SK-N-SH treated with all-trans-retinoic acid at 6 μM for 48 hours (cell line): Measurements from ENCODE around the gene MKRN1.

Experiments
- ATAC-seq: fragments of 200-7000 bp; cut with Tn5 transposase; 3 replicates; pipeline ENCODE4 v1.9.1; 2020; ENCODE audit warnings: mild to moderate bottlenecking, moderate library complexity
- ARNTL ChIP-seq: fragments of 450-650 bp; formaldehyde crosslinking; IDR thresholded peaks from 2 replicates; pipeline ENCODE4 v1.5.0; 2020; ENCODE audit warnings: low read depth, mild to moderate bottlenecking, moderate library complexity, borderline replicate concordance
- BACH2 ChIP-seq: fragments of 250-450 bp; sonication (Bioruptor Pico); IDR thresholded peaks from 2 replicates; pipeline ENCODE4 v1.9.0; 2021; ENCODE audit warnings: mild to moderate bottlenecking, borderline replicate concordance
- CSDC2 ChIP-seq: fragments of 250-450 bp; sonication (Bioruptor Pico); IDR thresholded peaks from 2 replicates; pipeline ENCODE4 v1.5.0; 2020; ENCODE audit warnings: mild to moderate bottlenecking, moderate library complexity
- ESRRG ChIP-seq: fragments of 250-450 bp; sonication (Bioruptor Pico); IDR thresholded peaks from 2 replicates; pipeline ENCODE4 v1.6.1; 2021; ENCODE audit warnings: mild to moderate bottlenecking
- GLIS3 ChIP-seq: fragments of 250-450 bp; sonication (Bioruptor Pico); IDR thresholded peaks from 2 replicates; pipeline ENCODE4 v1.5.0; 2020; ENCODE audit warnings: mild to moderate bottlenecking, moderate library complexity
- ISL1 ChIP-seq: fragments of 250-450 bp; sonication (Bioruptor Pico); IDR thresholded peaks from 2 replicates; pipeline ENCODE4 v2.1.2; 2022; ENCODE audit warnings: mild to moderate bottlenecking, moderate library complexity
- OSR1 ChIP-seq: fragments of 250-450 bp; sonication (Bioruptor Pico); IDR thresholded peaks from 2 replicates; pipeline ENCODE4 v1.8.0; 2022; ENCODE audit warnings: moderate library complexity, mild to moderate bottlenecking, inconsistent platforms
- PPARA ChIP-seq: fragments of 250-450 bp; sonication (Bioruptor Pico); IDR thresholded peaks from 2 replicates; pipeline ENCODE4 v1.5.0; 2020; ENCODE audit warnings: mild to moderate bottlenecking, borderline replicate concordance
- RARB ChIP-seq: fragments of 250-450 bp; sonication (Bioruptor Pico); IDR thresholded peaks from 2 replicates; pipeline ENCODE4 v1.8.0; 2021; ENCODE audit warnings: mild to moderate bottlenecking, moderate library complexity
- SNAI2 ChIP-seq: fragments of 250-450 bp; sonication (Bioruptor Pico); IDR thresholded peaks from 2 replicates; pipeline ENCODE4 v1.5.0; 2020; ENCODE audit warnings: mild to moderate bottlenecking, moderate library complexity
- TOX ChIP-seq: fragments of 250-450 bp; sonication (Bioruptor Pico); IDR thresholded peaks from 2 replicates; pipeline ENCODE4 v1.8.0; 2021; ENCODE audit warnings: mild to moderate bottlenecking, moderate library complexity, borderline replicate concordance
- ZC3H10 ChIP-seq: fragments of 250-450 bp; sonication (Bioruptor Pico); IDR thresholded peaks from 2 replicates; pipeline ENCODE4 v1.5.1; 2021; ENCODE audit warnings: mild to moderate bottlenecking, moderate library complexity
- ZFP3 ChIP-seq: fragments of 250-450 bp; sonication (Bioruptor Pico); IDR thresholded peaks from 2 replicates; pipeline ENCODE4 v1.5.0; 2020; ENCODE audit warnings: mild to moderate bottlenecking, moderate library complexity
- ZNF565 ChIP-seq: fragments of 450-650 bp; formaldehyde crosslinking; conservative IDR thresholded peaks from 2 replicates; pipeline ENCODE4 v1.5.0; 2020; ENCODE audit warnings: low read depth, mild to moderate bottlenecking, moderate library complexity
- ZNF70 ChIP-seq: fragments of 450-650 bp; formaldehyde crosslinking; IDR thresholded peaks from 2 replicates; pipeline ENCODE4 v1.5.0; 2020; ENCODE audit warnings: mild to moderate bottlenecking, moderate library complexity
- ZNF8 ChIP-seq: fragments of 450-650 bp; formaldehyde crosslinking; IDR thresholded peaks from 2 replicates; pipeline ENCODE4 v1.5.0; 2020; ENCODE audit warnings: mild to moderate bottlenecking, moderate library complexity
- TF ChIP-seq, protein P1 (sequence below): fragments of 250-450 bp; sonication (Bioruptor Pico); IDR thresholded peaks from 2 replicates; pipeline ENCODE4 v1.5.0; 2020; ENCODE audit warnings: mild to moderate bottlenecking, moderate library complexity
- TF ChIP-seq, protein P2 (sequence below): fragments of 250-450 bp; sonication (Bioruptor Pico); IDR thresholded peaks from 2 replicates; pipeline ENCODE4 v1.8.0; 2020; ENCODE audit warnings: mild to moderate bottlenecking, moderate library complexity, borderline replicate concordance

MKRN1 gene

DNA sequence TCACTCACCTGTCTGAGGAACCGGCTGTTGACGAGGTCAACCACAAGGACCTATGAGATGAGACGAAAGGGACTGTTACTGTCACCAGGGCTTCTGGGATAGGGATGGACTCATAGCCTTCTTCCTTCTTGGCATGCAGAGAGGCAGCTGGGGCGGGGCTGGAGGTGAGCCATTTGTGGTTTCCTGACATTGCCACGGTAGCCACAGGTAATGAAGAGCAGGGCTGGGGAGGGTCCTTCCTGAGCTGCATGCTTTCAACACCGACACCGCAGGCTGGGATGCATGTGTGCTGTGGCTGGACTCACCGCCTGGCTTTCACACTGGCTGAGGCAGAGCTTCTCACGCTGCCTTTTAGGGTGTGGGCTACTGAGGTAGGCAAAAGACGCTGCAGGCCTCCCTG is 46.4 kb upstream of the MKRN1 start:
- ATAC-seq: no peak
- TF ChIP-seq, protein P1, sequence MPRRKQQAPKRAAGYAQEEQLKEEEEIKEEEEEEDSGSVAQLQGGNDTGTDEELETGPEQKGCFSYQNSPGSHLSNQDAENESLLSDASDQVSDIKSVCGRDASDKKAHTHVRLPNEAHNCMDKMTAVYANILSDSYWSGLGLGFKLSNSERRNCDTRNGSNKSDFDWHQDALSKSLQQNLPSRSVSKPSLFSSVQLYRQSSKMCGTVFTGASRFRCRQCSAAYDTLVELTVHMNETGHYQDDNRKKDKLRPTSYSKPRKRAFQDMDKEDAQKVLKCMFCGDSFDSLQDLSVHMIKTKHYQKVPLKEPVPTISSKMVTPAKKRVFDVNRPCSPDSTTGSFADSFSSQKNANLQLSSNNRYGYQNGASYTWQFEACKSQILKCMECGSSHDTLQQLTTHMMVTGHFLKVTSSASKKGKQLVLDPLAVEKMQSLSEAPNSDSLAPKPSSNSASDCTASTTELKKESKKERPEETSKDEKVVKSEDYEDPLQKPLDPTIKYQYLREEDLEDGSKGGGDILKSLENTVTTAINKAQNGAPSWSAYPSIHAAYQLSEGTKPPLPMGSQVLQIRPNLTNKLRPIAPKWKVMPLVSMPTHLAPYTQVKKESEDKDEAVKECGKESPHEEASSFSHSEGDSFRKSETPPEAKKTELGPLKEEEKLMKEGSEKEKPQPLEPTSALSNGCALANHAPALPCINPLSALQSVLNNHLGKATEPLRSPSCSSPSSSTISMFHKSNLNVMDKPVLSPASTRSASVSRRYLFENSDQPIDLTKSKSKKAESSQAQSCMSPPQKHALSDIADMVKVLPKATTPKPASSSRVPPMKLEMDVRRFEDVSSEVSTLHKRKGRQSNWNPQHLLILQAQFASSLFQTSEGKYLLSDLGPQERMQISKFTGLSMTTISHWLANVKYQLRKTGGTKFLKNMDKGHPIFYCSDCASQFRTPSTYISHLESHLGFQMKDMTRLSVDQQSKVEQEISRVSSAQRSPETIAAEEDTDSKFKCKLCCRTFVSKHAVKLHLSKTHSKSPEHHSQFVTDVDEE: no peak
- TF ChIP-seq RARB (CRISPR knock-in tag) (no peak), ZNF70 (CRISPR knock-in tag) (no peak), ZNF565 (no peak), ISL1 (CRISPR knock-in tag) (no peak), BACH2 (no peak), CSDC2 (CRISPR knock-in tag) (no peak), ZNF8 (no peak), ZC3H10 (no peak), TOX (CRISPR knock-in tag) (no peak)
- TF ChIP-seq, protein P2, sequence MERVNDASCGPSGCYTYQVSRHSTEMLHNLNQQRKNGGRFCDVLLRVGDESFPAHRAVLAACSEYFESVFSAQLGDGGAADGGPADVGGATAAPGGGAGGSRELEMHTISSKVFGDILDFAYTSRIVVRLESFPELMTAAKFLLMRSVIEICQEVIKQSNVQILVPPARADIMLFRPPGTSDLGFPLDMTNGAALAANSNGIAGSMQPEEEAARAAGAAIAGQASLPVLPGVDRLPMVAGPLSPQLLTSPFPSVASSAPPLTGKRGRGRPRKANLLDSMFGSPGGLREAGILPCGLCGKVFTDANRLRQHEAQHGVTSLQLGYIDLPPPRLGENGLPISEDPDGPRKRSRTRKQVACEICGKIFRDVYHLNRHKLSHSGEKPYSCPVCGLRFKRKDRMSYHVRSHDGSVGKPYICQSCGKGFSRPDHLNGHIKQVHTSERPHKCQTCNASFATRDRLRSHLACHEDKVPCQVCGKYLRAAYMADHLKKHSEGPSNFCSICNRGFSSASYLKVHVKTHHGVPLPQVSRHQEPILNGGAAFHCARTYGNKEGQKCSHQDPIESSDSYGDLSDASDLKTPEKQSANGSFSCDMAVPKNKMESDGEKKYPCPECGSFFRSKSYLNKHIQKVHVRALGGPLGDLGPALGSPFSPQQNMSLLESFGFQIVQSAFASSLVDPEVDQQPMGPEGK: no peak

DNA sequence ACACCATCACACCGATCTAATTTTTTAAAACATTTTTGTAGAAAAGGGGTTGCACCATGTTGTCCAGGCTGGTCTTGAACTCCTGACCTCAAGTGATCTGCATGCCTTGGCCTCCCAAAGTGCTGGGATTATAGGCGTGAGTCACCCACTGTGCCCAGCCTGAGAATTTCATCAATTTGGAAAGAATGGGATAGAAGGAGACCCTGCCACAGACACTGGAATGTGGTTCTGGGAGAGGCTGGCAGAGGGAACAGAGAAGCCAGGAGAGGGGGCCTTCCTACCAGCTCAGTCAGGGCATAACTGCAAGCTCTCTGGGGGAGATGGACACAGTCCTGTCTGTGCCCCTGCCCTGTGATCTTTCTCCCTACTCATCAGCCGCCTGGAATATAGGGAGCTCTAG is 42.1 kb upstream of the MKRN1 start:
- ATAC-seq: no peak
- no peak for TF ChIP-seq ESRRG
- TF ChIP-seq, protein P2: no peak
- no peak for TF ChIP-seq ISL1 (CRISPR knock-in tag)
- TF ChIP-seq SNAI2 (CRISPR knock-in tag): no peak
- no peak for TF ChIP-seq RARB (CRISPR knock-in tag)
- no peak for TF ChIP-seq BACH2
- TF ChIP-seq ARNTL (CRISPR knock-in tag): no peak

DNA sequence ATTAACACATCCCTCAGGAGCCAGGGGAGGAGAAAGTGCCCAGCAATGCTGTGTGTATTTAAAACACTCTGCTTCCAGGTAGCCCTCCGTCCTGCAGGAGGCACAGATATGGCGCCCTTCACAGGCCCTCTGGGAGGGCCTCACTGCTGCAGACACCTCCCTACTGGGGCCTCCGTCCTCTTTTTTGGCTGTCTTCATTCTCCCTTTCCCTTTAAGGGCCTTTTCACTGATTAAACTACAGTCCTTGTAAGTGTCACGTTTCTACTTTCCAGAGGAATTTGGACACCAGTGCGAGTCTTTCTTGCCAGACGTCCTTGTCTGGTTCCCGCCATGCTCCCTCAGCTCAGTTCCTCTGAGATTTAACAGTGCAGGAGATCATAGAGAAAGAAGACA is 39.7 kb upstream of the MKRN1 start:
- TF ChIP-seq ZNF8 (no peak), CSDC2 (CRISPR knock-in tag) (no peak), PPARA (CRISPR knock-in tag) (no peak), TOX (CRISPR knock-in tag) (no peak), GLIS3 (CRISPR knock-in tag) (no peak)
- TF ChIP-seq, protein P1: no peak
- ATAC-seq: no peak

DNA sequence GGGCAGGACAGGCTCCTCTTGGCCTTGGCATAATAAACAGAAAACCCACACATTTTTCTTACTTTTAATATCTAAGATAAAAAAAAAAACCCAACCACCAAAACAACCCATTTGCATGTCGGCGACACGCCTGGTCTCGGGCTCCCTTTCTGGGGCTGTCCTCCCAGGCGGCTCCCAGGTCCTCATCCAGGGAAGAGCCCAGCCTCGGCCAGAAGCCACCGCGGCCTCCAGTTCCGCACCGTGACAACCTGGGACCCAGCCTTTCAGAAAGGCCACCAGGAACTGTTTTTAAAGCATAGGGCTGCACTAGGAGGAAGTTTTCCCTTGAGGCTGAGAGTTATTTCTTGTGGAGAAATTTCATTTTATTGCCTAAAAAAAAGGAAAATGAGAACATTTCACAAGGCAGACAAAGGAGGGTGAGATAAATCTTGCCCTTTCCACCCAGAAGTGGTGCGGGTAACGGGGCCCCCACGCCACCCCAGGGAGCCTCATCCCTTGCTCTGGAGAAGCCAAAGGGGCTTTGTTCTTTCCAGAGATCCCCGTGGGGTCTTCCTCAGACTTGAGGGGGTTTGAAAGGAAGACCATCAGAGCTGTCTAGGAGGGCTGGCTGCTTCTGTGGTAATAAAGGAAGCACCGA is 39.2 kb upstream of the MKRN1 start:
- ATAC-seq: peak; percentile 13
- no peak for TF ChIP-seq OSR1 (CRISPR knock-in tag)
- TF ChIP-seq TOX (CRISPR knock-in tag): no peak
- TF ChIP-seq, protein P2: no peak
- no peak for TF ChIP-seq ZFP3 (CRISPR knock-in tag)
- TF ChIP-seq ZNF565: no peak
